ENCODE data around the gene RNF220.

The RNF220 gene

GRCh38 chr1:44472620-44473525 is 67.8 kb downstream of the RNF220 start:
- in situ Hi-C loops (cut with MboI; ENCODE audit: low pct_unique_long_range_greater_than_20kb, low sequenced_read_pairs, unreplicated experiment) = no loop called here
- peak; percentile 31 for DNase-seq (ENCODE audit: low spot score)
- TF ChIP-seq CTCF (IDR thresholded peaks at IDR 0.05; ENCODE audit: extremely low read depth, insufficient read depth, missing control alignments) = no peak

- no peak for DNase-seq (ENCODE audit: low spot score)
- TF ChIP-seq CTCF (IDR thresholded peaks at IDR 0.05; ENCODE audit: extremely low read depth, insufficient read depth, missing control alignments) = no peak
- in situ Hi-C loops (cut with MboI; ENCODE audit: low pct_unique_long_range_greater_than_20kb, low sequenced_read_pairs, unreplicated experiment) = no loop called here
These were observed 71.8 kb downstream of the RNF220 start for GRCh38 chr1:44476891-44477290.

GRCh38 chr1:44481701-44482100 is 76.6 kb downstream of the RNF220 start:
- in situ Hi-C loops (cut with MboI; ENCODE audit: low pct_unique_long_range_greater_than_20kb, low sequenced_read_pairs, unreplicated experiment) = no loop called here
- no peak for DNase-seq (ENCODE audit: low spot score)
- no peak for TF ChIP-seq CTCF (IDR thresholded peaks at IDR 0.05; ENCODE audit: extremely low read depth, insufficient read depth, missing control alignments)

GRCh38 chr1:44483089-44483874 is 78.2 kb downstream of the RNF220 start:
- in situ Hi-C loops (cut with MboI; ENCODE audit: low pct_unique_long_range_greater_than_20kb, low sequenced_read_pairs, unreplicated experiment) = no loop called here
- no peak for DNase-seq (ENCODE audit: low spot score)
- TF ChIP-seq CTCF (IDR thresholded peaks at IDR 0.05; ENCODE audit: extremely low read depth, insufficient read depth, missing control alignments) = no peak

- no peak for TF ChIP-seq CTCF (IDR thresholded peaks at IDR 0.05; ENCODE audit: extremely low read depth, insufficient read depth, missing control alignments)
- DNase-seq (ENCODE audit: low spot score) = no peak
- in situ Hi-C loops (cut with MboI; ENCODE audit: low pct_unique_long_range_greater_than_20kb, low sequenced_read_pairs, unreplicated experiment) = no loop called here
These were observed 79.2 kb downstream of the RNF220 start for GRCh38 chr1:44484155-44484688.

DNA sequence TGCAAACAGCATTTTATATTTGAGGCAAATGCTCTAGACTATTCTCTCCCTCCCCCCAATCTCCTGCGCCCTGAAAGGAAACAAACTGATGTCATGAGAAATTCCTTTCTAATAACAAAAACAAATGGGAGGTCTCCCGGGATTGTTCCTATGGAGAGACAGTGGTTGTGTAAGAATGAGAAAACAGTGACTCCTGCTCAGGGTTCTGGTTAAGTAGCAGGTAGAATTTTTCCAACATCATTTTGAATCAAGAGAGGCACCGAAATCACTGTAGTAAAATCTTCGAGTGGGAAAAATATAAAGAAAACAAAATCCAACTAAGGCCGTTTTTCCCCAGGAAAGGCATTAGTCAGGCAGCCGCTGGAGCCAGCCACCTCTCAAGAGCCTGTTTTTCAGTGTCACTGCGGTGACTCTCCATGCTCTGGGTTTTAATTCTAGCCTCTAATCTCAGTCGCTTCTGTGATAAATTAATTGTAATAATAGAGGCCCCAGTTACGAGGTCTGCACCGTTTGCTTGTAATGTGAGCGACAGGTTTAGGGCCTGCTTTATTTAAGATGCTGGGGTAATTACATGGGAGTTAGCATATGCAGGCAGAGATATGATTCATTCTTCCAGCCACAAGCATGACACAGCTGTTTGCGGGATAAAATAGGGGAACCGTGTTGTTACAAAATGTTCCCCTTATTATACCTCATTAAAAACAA is 80.3 kb downstream of the RNF220 start:
- TF ChIP-seq CTCF (IDR thresholded peaks at IDR 0.05; ENCODE audit: extremely low read depth, insufficient read depth, missing control alignments) = no peak
- DNase-seq (ENCODE audit: low spot score) = no peak
- in situ Hi-C loops (cut with MboI; ENCODE audit: low pct_unique_long_range_greater_than_20kb, low sequenced_read_pairs, unreplicated experiment) = no loop called here

Measured in GM13977 (cell line).